Activated naive CD8-positive, alpha-beta T cell (primary cell): ENCODE results near the gene PPP1R37.
"Not testable (repeated sequence)": the region's sequence is repeated elsewhere in the genome, so short reads cannot be mapped to it uniquely, and the experiment has no call there.

Source experiments
- H3K27ac Mint-ChIP-seq: one replicate; pipeline ENCODE4 v1.8.0; 2021; ENCODE audit warnings: mixed read lengths
- H3K27me3 Mint-ChIP-seq: one replicate; pipeline ENCODE4 v1.8.0; 2021; ENCODE audit warnings: mixed read lengths
- H3K36me3 Mint-ChIP-seq: one replicate; pipeline ENCODE4 v1.8.0; 2021; ENCODE audit warnings: mixed read lengths
- H3K4me1 Mint-ChIP-seq: one replicate; pipeline ENCODE4 v1.8.0; 2021; ENCODE audit warnings: low read depth, mixed read lengths
- H3K4me3 Mint-ChIP-seq: one replicate; pipeline ENCODE4 v1.8.0; 2021; ENCODE audit warnings: mild to moderate bottlenecking, mixed read lengths
- H3K9me3 Mint-ChIP-seq: one replicate; pipeline ENCODE4 v1.8.0; 2021; ENCODE audit warnings: low read depth, mixed read lengths

PPP1R37 gene

DNA sequence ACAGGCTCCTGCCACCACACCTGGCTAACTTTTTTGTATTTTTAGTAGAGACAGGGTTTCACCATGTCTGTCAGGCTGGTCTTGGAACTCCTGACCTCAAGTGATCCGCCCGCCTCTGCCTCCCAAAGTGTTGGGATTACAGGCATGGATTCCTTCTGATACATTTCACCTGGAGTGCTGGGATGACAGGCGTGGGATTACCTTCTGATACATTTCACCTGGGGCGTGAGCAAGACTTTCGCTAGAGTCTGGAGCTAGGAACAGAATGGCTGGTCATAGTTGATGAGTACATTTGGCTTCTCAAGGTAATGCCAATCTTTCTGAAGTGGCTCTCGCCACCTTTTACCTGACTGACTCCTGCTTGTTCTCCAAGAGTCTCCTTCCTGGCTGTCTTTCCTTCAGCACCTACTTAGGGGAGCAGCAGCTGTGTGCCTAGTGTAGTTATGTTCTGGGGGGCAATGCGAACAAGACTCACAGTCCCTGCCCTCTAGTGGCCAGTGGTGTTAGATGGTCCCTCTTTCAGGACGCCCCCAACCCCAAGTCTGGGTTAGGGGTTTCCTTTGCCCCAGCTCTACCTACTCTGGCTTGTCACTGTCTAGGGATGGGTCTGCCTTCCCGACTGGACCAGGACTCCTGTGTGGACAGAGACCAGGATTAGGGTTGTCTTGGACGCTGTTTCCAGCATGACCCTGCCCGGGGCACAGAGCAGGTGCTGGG is 19.3 kb downstream of the PPP1R37 start:
- no peaks in the 10 kb centered on the region for H3K27me3 Mint-ChIP-seq
- H3K4me1 Mint-ChIP-seq: peaks cover 43% of the 10 kb centered on the region
- H3K36me3 Mint-ChIP-seq: no peaks in the 10 kb centered on the region

DNA sequence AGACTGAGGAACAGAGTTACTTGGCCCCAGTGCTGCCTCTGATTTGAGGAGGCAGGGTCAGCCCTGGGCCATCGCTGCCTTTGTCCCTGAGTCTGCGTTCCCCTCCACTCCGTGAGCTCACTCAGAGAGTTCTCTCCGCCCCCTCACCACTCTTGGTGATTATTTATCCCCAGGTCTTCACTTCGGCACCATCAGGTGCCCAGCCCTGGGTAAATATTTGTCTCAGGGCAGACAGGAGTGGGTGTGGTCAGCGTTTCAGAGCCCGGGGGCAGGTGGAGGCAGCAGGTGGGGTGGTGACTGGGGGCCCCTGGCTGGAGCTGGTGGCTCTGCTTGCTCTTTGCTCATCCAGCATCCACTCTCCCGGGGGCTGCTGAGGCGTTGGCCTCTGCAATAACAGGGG is 20.6 kb downstream of the PPP1R37 start:
- H3K27ac Mint-ChIP-seq: no peak overlapping the region
- H3K27me3 Mint-ChIP-seq: no peaks in the 10 kb centered on the region
- no peaks in the 10 kb centered on the region for H3K36me3 Mint-ChIP-seq
- H3K4me1 Mint-ChIP-seq: peaks cover 56% of the 10 kb centered on the region
- no peak overlapping the region for H3K4me3 Mint-ChIP-seq
- no peaks in the 10 kb centered on the region for H3K9me3 Mint-ChIP-seq

More for the DNA sequence above, 19.3 kb downstream of the PPP1R37 start:
- no peak overlapping the region for H3K27ac Mint-ChIP-seq
- no peaks in the 10 kb centered on the region for H3K9me3 Mint-ChIP-seq
- no peak overlapping the region for H3K4me3 Mint-ChIP-seq

DNA sequence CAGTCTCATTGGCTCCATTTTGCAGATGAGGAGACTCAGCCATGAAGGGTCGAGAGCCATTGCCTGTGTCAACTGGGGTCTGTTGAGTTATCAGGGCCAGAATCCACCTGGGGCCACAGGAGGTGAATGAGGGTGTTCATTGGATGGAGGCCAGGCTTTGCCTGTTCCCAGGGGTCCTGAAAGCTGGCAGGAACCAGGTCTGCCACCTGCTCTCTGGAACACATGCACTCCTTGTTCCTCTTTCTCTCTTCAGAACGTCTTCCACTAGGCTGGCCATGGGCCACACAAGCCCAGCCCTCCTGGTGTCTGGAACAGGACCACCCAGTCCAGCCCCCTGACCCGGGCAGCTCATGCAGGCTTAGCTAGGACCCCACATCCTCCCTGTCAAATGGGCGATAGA is 21.1 kb downstream of the PPP1R37 start:
- no peak overlapping the region for H3K4me3 Mint-ChIP-seq
- H3K9me3 Mint-ChIP-seq: no peaks in the 10 kb centered on the region
- H3K36me3 Mint-ChIP-seq: no peaks in the 10 kb centered on the region
- H3K27ac Mint-ChIP-seq: no peak overlapping the region
- peaks cover 59% of the 10 kb centered on the region for H3K4me1 Mint-ChIP-seq
- no peaks in the 10 kb centered on the region for H3K27me3 Mint-ChIP-seq

DNA sequence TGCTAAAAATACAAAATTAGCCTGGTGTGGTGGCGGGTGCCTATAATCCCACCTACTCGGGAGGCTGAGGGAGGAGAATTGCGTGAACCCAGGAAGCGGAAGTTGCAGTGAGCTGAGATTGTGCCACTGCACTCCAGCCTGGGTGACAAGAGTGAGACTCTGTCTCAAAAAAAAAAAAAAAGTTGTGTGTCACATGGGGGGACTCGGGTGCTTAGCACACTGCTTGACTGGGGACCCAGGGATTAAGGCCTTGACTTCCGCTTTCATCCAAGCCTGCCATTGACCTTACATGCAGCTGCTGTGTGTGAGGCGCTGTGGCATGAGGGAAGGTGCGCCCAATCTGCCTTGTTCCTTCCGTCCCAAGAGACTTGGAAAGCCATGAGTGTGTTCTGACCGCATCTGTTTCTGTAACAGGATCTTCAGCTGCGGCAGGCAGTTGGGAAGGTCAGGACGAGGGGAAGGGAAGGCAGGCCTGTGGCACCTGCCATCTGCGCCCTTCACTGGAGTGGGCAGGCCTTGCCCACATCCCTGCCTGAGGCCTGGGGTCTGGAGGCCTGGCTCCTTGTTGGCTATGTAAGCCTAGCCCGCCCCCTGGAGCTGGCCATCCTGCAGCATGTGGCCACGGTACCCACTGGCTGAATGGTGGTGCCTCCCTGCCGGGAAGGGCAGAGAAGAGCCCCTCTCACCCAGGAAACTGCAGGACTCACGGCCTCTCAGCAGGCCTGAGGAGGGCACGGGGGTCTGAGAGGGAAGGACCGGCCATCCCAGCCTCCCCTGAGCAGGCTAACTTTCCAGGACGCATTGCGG is 23.0 kb downstream of the PPP1R37 start:
- Mint-ChIP-seq H3K4me1 (peaks cover 64% of the 10 kb centered on the region), H3K27me3 (no peaks in the 10 kb centered on the region)

DNA sequence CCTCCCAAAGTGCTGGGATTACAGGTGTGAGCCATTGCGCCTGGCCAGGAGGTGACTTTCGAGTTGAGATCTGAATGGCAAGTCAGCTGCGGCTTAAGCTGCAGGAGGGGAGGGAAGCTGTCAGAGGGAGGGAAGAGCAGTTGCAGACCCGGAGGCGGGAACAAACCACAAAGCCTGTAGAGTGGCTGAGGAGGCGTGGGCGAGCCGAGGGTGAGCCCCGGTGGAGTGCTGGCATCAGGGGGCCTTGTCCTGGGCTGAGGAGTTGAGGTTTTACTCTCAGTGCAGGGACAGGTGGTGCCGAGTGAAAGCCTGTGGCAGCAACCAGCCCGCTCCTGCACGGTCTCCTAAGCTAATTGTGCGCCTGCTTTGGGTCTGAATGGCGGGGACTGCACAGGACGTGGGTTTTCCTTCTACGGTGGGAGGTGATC is 24.2 kb downstream of the PPP1R37 start:
- H3K4me3 Mint-ChIP-seq: peak overlapping the region; percentile 65
- H3K4me1 Mint-ChIP-seq: peaks cover 68% of the 10 kb centered on the region
- no peaks in the 10 kb centered on the region for H3K36me3 Mint-ChIP-seq
- H3K27me3 Mint-ChIP-seq: no peaks in the 10 kb centered on the region
- no peak overlapping the region for H3K27ac Mint-ChIP-seq
- H3K9me3 Mint-ChIP-seq: no peaks in the 10 kb centered on the region

More for the DNA sequence above, 23.0 kb downstream of the PPP1R37 start:
- Mint-ChIP-seq H3K27ac (no peak overlapping the region), H3K9me3 (no peaks in the 10 kb centered on the region), H3K4me3 (no peak overlapping the region), H3K36me3 (no peaks in the 10 kb centered on the region)

DNA sequence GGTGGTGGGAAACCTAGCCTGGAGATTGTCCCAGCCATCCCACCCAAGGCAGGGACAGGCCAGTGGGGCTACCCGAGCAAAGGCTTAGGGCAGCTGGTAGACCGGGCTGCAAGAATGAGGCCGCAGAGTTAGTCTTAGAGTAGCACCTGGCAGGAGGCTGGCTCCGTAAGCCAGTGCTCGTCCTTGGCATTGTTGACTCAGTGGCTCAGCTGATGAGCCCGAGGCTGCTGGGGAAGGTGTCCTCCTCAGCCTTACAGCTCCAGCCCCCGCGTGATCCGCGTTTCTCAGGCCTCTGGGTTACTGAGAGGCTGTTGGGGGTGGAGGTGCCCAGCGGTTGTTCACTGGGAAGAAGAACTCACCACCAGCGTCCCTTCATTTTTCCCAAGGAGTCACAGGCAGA is 24.7 kb downstream of the PPP1R37 start:
- Mint-ChIP-seq H3K36me3 (no peaks in the 10 kb centered on the region), H3K27ac (no peak overlapping the region), H3K27me3 (no peaks in the 10 kb centered on the region), H3K9me3 (no peaks in the 10 kb centered on the region), H3K4me3 (no peak overlapping the region), H3K4me1 (peaks cover 71% of the 10 kb centered on the region)

DNA sequence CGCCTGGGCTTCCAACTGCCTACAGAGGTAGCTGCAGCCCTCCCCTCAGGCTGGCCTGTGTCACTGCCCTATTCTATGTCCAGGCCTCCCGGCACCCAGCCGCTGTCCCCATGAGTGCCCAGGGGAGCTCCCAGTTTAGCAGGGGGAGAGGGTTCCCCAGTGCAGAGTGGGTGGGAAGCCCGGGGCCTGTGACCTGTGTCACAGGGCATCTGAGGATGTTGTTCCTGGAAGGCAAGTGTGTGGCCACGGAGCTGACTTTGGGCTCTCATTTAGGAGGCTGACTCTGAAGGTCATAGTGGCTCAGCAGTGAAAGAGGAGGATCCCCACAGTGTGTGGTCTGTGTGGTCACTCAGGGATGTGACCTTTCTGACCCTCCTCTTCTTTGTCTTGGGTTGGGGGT is 25.1 kb downstream of the PPP1R37 start:
- Mint-ChIP-seq H3K36me3 (no peaks in the 10 kb centered on the region), H3K4me1 (peaks cover 71% of the 10 kb centered on the region), H3K9me3 (no peaks in the 10 kb centered on the region), H3K27me3 (no peaks in the 10 kb centered on the region), H3K4me3 (no peak overlapping the region), H3K27ac (no peak overlapping the region)

DNA sequence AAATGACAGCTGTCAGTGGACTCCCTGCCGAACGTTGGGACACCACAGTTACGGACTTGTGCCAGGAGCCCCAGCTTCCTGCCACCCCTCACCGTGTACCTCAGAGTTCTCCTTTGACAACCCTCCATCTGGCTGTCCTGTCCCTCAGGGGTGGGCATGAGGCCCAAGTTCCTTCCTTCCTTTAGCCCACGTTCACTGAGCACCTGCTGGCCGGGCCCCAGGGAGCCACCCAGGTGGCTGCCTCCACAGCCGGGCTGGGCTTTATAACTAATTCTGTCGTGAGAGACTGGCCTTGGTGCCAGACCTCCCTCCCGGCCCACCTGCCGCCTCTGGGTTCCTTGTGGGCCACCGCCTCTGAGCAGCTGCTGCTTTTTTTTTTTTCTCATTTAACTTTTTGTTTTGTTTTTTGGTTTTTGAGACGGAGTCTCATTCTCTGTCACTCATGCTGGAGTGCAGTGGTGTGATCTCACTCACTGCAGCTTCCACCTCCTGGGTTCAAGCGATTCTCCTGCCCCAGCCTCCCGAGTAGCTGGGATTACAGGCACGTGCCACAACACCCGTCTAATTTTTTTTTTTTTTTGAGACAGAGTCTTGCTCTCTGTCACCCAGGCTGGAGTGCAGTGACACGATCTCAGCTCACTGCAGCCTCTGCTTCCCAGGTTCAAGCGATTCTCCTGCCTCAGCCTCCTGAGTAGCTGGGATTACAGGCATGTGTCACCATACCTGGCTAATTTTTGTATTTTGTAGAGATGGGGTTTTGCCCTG is 25.8 kb downstream of the PPP1R37 start:
- peak overlapping the region; percentile 58 for H3K4me3 Mint-ChIP-seq
- H3K36me3 Mint-ChIP-seq, H3K27me3 Mint-ChIP-seq, H3K9me3 Mint-ChIP-seq, H3K27ac Mint-ChIP-seq: not testable (repeated sequence)
- peaks cover 70% of the 10 kb centered on the region for H3K4me1 Mint-ChIP-seq

DNA sequence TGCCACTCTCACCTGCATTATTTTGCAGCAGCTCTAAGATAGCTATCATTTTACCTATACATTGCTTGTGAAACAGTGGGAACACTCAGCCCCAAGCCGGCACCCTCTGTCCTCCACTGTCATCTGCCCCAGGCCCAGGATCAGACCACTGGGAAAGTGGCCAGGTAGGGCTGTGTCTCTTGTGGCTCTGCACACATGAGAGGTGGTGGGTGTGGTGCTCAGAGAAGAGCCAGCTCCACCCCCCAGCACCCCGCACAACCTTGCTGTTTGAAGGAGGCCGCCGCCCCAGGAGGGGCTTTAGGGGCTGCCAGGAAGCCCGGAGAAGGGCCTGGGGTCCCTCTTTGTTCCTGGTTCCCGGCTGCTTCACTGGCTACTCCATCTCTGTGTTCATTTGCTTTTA is 26.6 kb downstream of the PPP1R37 start:
- Mint-ChIP-seq H3K9me3 (no peaks in the 10 kb centered on the region), H3K27ac (no peak overlapping the region)

DNA sequence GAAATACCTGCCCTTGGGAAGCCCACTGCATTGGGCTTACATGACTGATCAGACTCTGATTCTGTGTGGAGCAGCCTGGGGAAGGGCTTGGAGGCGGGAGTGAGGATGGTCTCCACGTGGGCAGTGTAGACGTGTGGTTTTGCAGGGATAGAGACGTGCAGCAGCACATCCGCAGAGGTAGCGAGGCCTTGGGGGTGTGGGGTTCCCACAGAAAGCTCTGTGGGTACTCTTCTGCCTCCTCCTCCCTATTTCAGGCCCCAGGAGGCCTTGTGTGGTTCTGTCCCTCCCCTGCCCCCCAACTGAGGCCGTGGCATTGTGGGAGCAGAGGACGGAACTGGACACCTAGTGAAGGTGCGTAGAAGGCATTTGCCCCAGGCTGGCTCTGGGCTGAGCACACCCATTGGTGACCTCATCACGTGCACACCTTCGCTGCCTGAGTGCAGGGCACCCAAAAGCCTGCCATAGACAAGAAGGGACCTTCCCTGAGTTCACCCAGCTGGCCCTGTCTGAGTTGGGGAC is 28.9 kb downstream of the PPP1R37 start:
- no peaks in the 10 kb centered on the region for H3K27me3 Mint-ChIP-seq
- no peaks in the 10 kb centered on the region for H3K36me3 Mint-ChIP-seq
- H3K27ac Mint-ChIP-seq: no peak overlapping the region
- peaks cover 57% of the 10 kb centered on the region for H3K4me1 Mint-ChIP-seq
- no peak overlapping the region for H3K4me3 Mint-ChIP-seq
- H3K9me3 Mint-ChIP-seq: no peaks in the 10 kb centered on the region

More for the DNA sequence above, 26.6 kb downstream of the PPP1R37 start:
- Mint-ChIP-seq H3K4me3 (peak overlapping the region; percentile 27), H3K27me3 (no peaks in the 10 kb centered on the region), H3K36me3 (no peaks in the 10 kb centered on the region), H3K4me1 (peaks cover 70% of the 10 kb centered on the region)

DNA sequence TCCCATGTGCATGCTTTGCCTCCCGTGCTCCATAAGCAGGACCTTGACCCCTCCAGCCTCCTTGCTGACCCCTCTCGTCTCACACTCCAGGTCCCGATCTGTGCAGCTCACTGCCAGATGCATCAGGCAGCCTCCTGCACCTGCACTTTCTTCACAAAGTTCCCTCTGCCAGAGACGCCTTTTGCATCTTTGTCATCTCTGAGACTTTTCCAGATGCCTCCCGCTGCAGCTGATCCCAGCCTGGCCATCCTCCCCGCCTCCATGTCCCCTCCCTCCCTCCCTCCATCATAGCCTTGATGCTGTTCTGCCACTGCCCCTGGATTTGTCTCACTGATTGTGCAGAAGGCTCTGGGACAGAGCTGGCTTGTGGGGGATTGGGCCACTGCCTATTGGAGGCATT is 29.9 kb downstream of the PPP1R37 start:
- no peaks in the 10 kb centered on the region for H3K9me3 Mint-ChIP-seq
- no peak overlapping the region for H3K27ac Mint-ChIP-seq
- no peak overlapping the region for H3K4me3 Mint-ChIP-seq
- H3K27me3 Mint-ChIP-seq: no peaks in the 10 kb centered on the region
- H3K4me1 Mint-ChIP-seq: peaks cover 49% of the 10 kb centered on the region
- H3K36me3 Mint-ChIP-seq: no peaks in the 10 kb centered on the region

DNA sequence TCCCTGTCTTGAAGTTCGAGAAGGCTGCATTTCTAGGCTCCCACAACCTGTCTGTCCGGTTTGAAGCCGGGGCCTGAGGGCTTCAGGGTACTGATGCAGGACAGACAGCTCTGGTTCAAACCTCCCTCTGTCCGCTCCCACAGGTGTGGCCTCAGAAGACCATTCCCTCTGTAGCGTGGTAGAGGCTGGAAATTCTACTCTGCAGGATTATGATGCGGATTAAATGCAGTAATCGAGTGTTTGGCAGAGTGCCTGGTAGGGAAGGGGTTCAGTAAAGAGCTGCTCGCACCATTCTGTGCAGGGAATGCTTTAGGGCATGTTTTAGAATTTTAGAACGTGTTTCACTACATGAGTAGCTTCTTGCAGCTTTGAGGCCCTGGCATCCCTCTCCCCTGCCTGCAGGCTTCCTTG is 30.5 kb downstream of the PPP1R37 start:
- Mint-ChIP-seq H3K4me1 (peaks cover 42% of the 10 kb centered on the region), H3K27ac (no peak overlapping the region), H3K36me3 (no peaks in the 10 kb centered on the region), H3K4me3 (no peak overlapping the region), H3K9me3 (no peaks in the 10 kb centered on the region), H3K27me3 (no peaks in the 10 kb centered on the region)

DNA sequence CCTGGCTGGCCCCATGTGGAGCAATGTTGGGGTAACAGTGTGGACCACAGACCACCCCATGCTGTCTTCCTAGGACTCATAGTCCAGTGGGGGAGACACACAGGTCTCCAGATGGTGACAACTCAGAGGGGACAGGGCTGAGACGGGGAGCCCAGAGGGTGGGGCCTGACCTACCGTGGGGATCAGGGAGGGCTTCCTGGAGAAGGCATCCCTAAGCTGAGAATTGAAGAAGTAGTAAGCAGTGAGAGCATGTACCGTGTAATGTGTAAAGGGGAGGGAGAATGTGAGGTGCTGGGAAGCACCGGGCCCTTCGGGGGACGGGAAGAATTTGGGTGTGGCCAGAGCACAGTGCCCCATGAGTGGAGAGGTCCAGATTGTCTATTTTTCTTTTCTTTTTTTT is 31.0 kb downstream of the PPP1R37 start:
- peaks cover 37% of the 10 kb centered on the region for H3K4me1 Mint-ChIP-seq
- H3K4me3 Mint-ChIP-seq: no peak overlapping the region
- no peak overlapping the region for H3K27ac Mint-ChIP-seq
- H3K36me3 Mint-ChIP-seq: no peaks in the 10 kb centered on the region
- H3K27me3 Mint-ChIP-seq: no peaks in the 10 kb centered on the region
- no peaks in the 10 kb centered on the region for H3K9me3 Mint-ChIP-seq

DNA sequence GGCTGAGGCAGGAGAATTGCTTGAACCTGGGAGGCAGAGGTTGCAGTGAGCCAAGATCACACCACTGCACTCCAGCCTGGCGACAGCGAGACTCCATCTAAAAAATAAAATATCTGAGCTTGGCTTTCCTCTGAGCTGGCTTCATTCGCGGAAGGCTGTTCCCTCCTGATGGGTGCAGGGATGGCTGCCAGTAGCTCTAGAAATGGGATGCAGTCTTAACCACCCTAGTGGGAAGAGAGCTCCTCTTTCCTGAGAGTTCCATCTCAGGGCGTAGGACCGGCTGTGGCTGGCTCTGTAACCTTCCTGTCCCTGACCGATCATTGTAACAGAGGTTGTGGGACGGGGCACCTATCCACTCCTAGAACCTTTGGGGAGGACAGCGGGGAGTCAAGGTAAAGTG is 32.4 kb downstream of the PPP1R37 start:
- no peak overlapping the region for H3K27ac Mint-ChIP-seq
- H3K27me3 Mint-ChIP-seq: no peaks in the 10 kb centered on the region
- H3K4me1 Mint-ChIP-seq: peaks cover 26% of the 10 kb centered on the region
- H3K36me3 Mint-ChIP-seq: no peaks in the 10 kb centered on the region
- no peak overlapping the region for H3K4me3 Mint-ChIP-seq
- H3K9me3 Mint-ChIP-seq: no peaks in the 10 kb centered on the region

DNA sequence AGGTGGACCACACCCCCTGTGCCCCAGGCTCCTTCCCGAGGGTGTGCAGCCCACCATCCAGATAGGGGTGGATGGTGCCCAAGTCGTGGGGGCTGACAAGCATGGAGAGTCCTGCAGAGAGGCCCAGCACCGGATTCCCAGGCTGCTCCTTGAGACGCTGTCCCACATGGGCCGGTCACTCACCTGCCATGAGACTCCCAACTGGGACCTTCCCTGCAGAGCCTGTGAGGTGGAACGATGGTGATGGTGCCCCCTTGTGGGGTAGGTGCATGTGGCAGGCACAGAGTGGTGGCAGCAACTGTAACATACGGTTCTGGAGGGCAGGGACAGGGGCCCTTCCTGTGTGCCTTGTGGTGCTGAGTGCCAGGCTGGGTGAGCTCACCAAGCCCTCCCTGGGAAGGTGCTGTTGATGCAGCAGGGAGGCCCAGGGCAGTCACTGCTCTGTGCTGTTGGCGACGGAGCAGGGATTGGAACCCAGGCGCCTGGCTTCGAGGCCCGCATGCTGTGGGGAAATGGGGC is 33.1 kb downstream of the PPP1R37 start:
- no peak overlapping the region for H3K27ac Mint-ChIP-seq
- no peaks in the 10 kb centered on the region for H3K9me3 Mint-ChIP-seq
- H3K36me3 Mint-ChIP-seq: no peaks in the 10 kb centered on the region
- no peak overlapping the region for H3K4me3 Mint-ChIP-seq
- peaks cover 19% of the 10 kb centered on the region for H3K4me1 Mint-ChIP-seq
- H3K27me3 Mint-ChIP-seq: no peaks in the 10 kb centered on the region
